GM18511 (cell line): ENCODE results near the gene KPNB1.

ENCODE experiments used
- ATAC-seq: cut with Tn5 transposase; IDR thresholded peaks from one replicate; pipeline ENCODE4 v1.9.1; 2021; ENCODE audit warnings: mild to moderate bottlenecking, moderate library complexity; ENCODE audit not compliant: unreplicated experiment

Gene KPNB1

DNA sequence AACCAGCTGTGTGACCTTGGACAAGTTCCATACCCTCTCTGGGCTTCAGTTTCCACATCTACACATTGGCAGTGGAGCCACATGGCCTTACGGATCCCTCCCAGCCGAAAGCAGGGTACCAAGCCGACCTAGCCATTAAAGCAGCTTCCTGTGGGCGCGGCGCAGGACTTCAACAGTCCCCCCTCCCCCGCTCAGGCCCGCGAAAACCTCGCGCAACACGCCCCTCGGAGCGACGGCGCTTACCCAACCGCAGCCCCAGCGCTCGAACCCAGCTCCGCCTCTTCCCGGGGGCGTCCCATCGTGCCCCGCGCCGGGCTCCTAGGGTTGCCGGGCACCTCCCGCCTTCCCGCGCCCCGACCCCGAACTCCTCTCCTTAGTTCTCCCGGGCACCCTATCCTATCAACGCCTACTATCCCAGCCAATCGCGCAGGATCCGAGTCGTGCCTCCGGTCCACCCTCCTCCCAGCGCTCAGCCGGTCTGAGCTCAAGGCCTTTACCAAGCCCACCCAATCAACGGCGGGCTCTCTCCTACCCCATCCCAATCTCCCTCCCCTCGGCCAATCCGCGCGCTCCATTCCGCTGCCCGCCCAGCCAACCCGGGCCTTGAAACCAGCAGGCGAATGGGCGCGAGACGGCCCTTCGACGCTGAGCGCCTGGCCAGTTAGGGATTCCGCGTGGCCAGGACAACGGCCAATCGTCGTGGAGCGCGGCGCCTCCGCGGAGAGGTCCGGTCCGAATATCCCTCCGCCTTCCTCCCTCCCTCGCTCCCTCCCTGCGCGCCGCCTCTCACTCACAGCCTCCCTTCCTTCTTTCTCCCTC, at the start of gene KPNB1:
Gene KPNB1 (plus strand): TSS at position 767 of the 819 bp plus-strand sequence. CDS start 326 bp downstream, outside the sequence.
- peak; percentile 85 for ATAC-seq

DNA sequence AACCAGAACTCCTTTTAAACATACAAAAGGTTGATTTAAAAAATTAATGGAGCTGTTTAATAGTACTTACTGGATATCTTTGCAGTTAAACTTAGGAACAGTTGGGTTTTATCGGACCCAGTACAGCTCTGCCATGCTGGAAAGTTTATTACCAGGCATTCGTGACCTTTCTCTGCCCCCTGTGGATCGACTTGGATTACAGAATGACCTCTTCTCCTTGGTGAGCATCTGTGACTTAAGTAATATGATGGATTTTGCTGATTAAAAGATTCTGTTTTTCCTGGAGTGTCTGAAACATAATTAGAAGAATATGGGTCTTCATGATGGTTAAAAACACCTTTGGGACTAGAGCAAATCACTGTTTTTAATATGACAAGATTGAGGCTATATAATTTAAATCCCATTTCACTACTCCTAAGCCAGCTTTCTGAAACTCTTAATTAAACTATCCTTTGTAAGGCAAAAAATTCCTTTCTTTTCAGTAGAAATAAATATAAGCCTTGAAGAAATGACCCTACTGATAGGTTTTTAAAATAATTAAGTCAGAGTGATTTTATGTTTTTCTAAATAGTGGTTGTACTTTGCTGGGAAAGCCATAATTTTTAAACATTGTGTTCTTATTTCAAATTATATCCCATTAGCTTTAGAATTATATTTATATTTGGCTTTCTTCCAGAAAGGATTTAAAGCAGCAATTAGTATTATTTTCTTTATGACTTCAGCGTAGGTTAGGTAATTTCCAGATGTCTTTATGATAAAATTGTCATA, 45.7 kb upstream of the KPNB1 start:
- no peak for ATAC-seq

DNA sequence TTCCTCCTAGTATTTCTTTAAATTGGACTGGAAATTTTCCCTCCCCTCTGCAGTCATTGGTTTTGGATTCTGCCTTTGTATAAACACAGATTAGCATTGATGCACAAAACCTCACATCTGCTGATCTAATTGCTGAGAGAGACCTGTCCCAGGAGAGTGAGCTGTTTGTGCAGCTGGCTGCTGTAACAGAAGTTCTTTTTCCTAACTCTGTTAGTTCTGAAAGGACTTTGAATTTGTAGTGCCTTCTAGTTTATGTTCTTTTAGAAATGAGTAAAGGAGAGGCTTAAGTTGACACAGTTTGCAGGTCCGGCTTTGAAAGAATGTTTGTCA, 45.2 kb upstream of the KPNB1 start:
- no peak for ATAC-seq

DNA sequence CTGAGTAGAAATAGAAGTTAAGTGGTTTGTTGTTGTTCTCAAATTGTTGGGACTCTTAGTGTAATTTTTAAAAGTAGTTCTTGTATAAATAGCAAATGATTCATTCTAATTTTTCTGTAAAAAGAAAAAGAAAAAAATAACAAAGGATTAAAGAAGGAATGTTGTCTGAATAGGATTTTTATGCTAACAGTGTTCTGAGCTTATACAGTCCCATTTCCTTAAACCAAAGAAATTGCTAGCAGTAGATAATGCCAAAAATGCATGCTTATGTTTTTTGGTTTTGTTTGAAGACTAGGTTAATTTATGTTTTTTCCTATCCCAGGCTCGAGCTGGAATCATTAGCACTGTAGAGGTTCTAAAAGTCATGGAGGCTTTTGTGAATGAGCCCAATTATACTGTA, 44.7 kb upstream of the KPNB1 start:
- no peak for ATAC-seq

DNA sequence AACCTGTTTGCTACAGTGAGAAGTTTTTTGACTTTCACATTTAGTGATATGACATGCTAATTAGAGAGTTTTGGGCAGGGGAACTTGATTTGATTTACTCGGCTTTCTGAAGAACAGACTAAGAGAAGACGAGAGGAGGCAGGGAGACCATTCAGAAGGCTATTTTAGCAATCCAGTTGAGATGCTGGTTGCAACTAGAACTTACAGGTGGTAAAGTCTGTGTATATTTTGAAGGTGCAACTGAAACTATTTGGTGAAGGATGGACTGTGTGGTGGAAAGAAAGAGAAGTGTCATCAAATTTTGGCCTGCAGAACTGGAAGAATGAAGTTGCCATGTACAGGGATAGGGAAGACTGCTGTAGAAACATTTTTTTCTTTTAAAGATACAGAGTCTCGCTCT, 42.2 kb upstream of the KPNB1 start:
- ATAC-seq, result no peak

DNA sequence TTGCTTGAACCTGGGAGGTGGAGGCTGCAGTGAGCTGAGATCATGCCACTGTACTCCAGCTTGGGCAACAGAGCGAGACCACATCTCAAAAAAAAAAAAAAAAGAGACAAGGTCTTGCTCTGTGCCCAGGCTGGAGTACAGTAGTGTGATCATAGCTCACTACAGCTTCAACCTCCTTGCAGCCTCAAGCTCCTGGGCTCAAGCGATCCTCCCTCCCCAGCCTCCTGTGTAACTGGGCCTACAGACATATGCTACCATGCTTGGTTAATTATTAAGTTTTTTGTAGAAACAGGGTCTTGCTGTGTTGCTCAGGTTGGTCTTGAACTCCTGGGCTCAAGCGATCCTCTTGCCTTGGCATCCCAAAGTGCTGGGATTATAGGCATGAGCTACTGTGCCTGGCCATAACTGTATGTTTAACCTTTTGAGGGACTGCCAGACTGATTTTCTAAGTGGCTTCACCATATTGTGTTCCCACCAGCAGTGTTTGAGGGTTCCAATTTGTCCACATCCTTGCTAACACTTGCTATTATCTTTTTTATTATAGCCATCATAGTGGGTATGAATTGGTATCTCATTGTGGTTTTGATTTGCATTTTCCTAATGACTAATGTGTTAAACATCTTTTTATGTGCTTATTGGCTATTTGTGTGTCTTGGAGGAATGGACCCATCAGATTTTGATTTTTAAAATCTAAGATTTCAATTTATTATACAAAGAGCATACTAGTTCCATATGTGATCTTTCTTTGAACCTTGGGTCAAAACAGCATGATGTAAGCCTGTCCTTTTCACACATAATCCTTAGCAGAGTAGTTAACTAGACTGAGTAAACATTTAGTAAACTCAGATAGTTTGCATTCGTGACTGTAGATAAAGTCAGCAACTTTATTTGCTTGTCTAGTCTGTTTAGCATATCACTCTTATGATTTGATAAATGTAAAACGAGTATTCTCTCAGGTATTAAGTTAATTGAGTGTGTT, 38.1 kb upstream of the KPNB1 start:
- no peak for ATAC-seq

DNA sequence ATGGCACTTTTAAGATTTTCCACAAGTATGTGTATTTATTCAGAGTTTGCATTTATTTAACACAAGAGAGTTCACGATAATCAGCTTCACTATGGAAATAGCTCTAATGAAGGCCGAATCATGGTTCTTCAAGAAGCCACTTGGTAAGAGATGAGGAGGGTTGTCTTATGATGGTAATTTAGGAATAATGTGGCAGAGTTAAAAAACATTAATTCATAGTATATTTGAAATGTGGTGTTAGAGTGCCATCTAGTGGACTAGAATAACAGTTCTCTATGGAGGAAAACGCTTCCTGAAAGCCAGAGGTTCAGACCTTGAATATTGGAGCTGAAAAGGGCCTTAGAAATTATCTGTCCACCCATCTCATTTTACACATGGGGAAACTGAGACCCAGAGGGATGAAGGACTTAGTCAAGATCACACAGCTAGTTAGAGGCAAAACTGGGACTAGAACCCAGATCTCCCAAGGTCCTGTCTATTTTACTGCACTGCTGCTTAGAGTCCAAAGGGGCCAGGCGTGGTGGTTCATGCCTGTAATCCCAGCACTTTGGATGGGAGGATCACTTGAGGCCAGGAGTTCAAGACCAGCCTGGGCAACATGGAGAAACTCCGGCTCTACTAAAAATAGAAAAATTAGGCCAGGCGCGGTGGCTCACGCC, 33.8 kb upstream of the KPNB1 start:
- no peak for ATAC-seq

DNA sequence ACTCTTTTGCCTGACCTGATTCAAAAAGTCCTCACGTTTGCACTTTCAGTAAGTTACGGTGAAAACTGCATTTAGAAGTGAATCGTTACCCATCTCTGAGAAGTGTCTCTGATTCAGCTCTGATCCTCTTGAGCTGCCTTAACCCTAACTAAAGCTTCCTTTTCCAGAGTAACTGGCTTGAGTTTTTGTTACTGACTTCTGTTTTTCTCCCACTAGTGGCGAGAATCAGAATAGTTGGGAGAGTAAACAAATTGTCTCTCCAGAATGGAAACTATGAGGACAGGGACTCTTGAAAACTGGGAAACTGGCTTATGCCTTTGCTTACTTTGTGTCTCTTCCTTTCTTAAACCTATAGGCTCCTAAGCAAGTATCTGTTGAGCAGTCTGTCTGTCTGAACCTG, 31.3 kb upstream of the KPNB1 start:
- ATAC-seq, result no peak

DNA sequence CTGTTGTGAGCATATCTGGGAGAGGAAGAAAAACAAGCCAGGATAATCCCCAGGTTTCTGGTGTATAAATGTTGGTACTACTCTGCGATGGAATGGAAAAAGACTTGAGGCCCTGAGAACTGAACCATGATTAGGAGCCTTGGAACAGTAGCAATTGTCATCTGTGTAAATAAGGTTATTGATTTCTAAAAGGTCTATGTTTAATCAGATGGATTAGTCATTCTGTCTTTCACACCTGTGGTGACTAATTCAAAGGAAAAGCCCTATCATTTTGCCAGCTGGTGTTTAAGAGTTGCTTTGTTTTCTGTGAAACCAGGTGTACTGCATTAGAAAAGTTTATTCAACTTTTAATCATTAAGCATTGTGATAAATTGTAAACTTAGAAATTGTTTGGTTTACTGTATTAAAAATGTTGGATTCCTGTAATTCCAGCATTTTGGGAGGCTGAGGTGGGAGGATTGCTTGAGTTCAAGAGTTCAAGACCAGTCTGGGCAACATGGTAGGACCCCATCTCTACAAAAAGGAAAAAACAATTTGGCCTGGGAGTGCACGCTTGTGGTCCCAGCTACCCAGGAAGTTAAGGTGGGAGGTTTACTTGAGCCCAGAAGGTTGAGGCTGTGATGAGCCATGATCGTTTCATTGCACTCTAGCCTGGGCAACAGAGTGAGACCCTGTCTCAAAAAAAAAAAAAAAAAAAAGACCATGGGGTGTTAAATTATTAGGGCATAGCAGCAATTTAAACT, 29.0 kb upstream of the KPNB1 start:
- ATAC-seq, result no peak

DNA sequence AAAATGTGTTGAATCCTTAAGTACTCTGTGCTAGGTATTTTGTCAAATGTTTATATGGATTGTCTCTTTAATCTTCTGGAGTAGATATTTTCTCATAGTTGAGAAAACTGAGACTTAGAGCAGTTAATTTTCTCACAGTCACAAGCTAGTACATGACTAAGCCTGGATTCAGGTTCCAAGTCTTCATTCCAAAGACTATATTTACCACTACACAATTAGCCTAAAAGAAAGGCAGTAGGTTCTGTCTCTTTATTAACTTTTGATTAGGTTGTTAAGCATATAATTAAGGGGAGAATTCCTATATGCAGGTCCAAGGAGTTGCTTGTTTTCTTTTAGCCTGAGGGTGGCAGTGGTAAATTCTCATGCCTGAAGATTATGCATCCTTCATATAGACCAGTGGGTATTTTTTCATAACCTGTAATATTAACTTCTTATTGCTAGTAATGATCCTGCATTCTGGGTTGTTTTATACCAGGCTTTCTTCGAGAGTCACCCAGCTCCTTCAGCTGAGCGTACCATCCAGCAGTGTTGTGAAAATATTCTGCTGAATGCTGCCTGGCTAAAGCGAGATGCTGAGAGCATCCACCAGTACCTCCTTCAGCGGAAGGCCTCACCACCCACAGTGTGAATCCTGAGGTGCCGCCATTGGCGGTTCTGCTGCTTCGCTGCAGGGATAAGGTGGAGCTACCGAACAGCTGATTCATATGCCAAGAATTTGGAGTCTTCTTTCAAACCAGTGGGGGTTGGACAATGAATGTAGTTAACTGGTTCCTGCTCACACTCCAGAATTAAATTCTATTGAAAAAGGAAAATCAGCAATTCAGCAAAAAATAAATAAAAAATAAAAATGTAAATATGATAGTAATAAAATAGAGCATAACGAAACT, 28.2 kb upstream of the KPNB1 start:
- ATAC-seq, result no peak

DNA sequence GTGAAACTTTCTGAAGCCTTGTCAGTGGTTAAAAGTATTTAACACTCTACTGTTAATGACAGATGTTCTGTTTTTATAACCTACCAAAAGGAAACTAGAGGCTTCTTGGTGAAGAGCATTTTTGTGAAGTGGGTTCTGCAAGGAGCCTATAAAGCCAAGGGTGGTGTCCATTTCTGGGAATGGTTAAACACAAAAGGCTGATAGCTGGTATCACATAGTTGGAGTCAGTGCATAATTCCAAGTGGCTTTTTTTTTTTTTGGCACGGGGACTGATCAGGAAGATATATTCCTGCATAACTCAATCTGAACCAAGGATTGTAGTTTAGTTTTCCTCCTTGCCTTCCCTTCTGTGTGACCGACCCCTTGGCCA, 27.6 kb upstream of the KPNB1 start:
- no peak for ATAC-seq

DNA sequence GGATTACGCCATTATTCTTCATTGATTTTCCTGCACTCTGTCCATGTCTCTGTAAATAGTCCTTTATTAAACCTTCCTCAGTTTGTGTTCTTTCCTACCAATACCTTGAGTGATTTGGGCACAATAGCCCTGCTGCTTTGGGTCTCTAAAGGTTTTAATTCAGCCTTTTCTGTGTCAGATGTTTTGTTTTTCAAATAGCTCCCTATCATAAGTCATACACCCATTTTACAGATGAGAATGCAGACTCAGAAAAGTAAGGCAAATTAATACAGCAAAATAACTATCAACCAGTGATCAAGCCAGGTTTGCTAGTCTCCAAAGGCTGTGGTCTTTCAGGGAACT, 25.0 kb upstream of the KPNB1 start:
- no peak for ATAC-seq

DNA sequence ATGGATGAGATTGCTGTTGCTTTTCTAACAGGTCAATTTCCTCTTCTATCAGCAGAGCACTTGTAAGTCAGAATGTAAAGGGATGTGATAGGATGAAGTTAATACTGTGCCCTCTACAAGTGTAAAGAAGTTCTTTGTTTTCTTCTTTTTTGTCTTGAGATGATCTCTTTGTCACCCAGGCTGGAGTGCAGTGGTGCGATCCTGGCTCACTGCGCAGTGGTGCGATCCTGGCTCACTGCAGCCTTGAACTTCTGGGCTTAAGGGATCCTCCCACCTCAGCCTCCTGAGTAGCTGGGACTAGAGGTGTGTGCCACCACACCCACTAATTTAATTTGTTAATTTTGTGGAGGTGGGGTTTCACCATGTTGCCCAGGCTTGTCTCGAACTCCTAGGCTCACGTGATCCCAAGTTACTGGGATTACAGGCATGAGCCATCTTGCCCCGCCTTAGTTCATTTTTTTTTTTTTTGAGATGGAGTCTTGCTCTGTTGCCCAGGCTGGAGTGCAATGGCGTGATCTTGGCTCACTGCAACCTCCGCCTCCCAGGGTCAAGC, 21.6 kb upstream of the KPNB1 start:
- ATAC-seq, result no peak

DNA sequence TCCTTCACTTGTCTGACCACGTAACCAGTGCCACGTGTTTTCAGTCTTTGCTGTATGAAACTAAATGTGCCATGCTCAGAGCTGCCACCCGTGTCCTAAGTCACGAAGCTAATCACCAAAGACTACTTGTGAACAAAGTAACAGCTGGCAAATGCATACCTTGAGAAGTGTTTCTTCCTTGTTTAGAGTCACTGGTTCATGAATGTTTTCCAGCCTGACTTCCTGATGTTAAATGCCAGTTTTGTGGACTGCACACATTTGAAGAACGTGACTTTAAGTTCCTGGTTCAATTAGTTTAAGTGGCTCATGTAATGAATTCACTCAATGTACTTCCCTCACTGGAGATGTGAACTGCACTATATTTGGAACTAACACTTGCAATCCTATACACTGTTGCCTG, 19.9 kb upstream of the KPNB1 start:
- ATAC-seq, result no peak

DNA sequence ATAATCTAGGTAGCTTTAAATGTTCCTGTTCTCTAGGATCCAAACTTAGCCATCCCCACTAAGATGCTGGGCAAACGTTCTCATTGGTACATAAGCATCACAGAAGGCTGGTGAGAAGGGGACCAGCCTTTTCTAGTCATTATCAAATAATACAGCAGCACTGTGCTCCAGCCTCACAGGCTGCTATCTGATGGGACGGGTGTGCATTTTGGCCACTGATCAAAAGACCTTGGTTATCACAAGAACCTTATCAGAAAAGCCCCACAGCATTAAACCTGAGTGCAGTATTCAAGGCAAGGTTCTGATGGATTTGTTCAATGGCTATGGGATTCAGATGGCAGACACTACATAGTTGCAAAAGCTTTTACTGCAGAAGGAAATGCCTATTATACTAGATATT, 19.1 kb upstream of the KPNB1 start:
- no peak for ATAC-seq

DNA sequence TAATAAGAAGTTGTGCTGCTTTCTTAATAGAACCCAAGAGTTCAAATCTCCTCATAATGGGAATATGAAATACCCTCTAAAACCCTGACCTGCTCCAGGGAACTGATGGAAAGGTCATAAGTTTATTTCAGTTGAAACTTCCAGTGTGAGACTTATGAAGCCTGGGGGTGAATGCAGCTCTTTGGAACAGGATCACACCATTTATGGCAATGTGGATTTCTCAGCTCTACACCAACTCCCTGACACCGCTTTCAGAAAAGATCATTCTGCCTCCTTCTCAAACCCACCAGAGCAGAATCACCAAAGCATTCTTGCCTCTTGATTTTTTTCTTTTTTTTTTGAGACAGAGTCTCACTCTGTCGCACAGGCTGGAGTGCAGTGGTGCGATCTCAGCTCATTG, 16.7 kb upstream of the KPNB1 start:
- no peak for ATAC-seq

DNA sequence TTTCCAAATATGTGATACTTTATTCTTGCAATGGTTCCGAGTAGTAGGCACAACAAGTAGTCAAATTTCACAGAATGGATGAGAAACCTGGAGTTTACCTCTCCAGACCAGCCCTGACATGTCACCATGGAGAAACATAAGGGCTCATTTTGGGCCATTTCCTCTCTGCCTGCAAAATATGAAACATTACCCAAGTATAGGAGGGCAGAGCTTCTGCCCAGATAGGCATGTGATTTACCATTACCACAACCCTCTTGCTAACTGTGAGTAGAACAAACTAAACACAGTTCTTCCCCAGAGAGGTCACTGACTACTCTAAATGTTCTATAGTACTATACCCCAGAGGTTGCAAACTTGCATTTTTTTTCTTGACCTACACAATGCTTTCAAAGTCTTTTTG, 15.7 kb upstream of the KPNB1 start:
- no peak for ATAC-seq

DNA sequence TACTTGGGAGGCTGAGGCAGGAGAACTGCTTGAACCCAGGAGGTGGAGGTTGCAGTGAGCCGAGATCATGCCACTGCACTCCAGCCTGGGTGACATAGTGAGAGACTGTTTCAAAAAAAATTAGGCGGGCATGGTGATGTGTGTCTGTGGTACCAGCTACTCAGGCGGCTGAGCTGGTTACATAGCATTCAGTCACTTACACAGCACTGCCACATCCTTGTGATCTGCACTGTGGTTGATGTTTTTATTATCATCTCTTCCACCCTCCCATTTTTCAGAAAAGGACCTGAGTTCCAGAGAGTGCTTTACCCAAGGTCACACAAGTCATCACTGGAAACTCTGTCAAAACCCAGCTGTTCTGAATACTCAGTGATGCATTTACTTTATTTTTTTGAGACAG, 14.8 kb upstream of the KPNB1 start:
- no peak for ATAC-seq

DNA sequence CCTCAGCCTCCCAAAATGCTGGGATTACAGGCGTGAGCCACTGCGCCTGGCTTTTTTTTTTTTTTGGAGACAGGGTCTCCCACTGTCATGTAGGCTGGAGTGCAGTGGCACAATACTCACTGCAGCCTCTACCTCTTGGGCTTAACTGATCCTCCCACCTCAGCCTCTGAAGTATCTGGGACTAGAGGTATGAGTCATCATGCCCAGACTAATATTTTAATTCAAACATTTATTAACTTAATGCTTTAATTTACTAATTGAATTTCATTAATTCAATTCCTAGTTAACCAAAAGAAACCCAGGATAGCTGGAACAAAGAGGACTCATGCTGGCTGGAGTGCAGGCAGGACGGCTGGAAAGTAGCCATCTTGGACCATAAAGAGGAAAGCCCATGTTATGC, 14.0 kb upstream of the KPNB1 start:
- no peak for ATAC-seq
